ENCODE measurements around the gene NLGN3.

- TF ChIP-seq, protein P1, sequence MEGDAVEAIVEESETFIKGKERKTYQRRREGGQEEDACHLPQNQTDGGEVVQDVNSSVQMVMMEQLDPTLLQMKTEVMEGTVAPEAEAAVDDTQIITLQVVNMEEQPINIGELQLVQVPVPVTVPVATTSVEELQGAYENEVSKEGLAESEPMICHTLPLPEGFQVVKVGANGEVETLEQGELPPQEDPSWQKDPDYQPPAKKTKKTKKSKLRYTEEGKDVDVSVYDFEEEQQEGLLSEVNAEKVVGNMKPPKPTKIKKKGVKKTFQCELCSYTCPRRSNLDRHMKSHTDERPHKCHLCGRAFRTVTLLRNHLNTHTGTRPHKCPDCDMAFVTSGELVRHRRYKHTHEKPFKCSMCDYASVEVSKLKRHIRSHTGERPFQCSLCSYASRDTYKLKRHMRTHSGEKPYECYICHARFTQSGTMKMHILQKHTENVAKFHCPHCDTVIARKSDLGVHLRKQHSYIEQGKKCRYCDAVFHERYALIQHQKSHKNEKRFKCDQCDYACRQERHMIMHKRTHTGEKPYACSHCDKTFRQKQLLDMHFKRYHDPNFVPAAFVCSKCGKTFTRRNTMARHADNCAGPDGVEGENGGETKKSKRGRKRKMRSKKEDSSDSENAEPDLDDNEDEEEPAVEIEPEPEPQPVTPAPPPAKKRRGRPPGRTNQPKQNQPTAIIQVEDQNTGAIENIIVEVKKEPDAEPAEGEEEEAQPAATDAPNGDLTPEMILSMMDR (conservative IDR thresholded peaks at IDR 0.05; ENCODE audit: low read length), result no peak
- TF ChIP-seq EZH2phosphoT487 (IDR thresholded peaks at IDR 0.05; ENCODE audit: borderline replicate concordance, low read depth, low read length), result no peak
These were observed 4.2 kb upstream of the NLGN3 start for GRCh38 chrX:71140440-71140839.
